Measurements from ENCODE around the gene ATP6V1G1.
A peak's percentile ranks its signal among the peaks of the same experiment; 100 is the strongest.
"Not testable (repeated sequence)": the region's sequence is repeated elsewhere in the genome, so short reads cannot be mapped to it uniquely, and the experiment has no call there.

Gene ATP6V1G1

GRCh38 chr9:114587345-114588202, at the start of gene ATP6V1G1:
ATP6V1G1 (plus strand) TSS chr9:114587769; CDS start chr9:114587839, 70 bp downstream.
- DNase-seq, result peak; percentile 99

- DNase-seq, result no peak
Measured at GRCh38 chr9:114538241-114538640, 49.3 kb upstream of the ATP6V1G1 start.

- no peak for DNase-seq
Measured at GRCh38 chr9:114539701-114540380, 47.7 kb upstream of the ATP6V1G1 start.

- no peak for DNase-seq
Measured at GRCh38 chr9:114545055-114545454, 42.5 kb upstream of the ATP6V1G1 start.

GRCh38 chr9:114546851-114547250, 40.7 kb upstream of the ATP6V1G1 start:
- no peak for DNase-seq

- no peak for DNase-seq
Measured at GRCh38 chr9:114549697-114550330, 37.8 kb upstream of the ATP6V1G1 start.

- no peak for DNase-seq
Measured at GRCh38 chr9:114551750-114552685, 35.6 kb upstream of the ATP6V1G1 start.

DNA sequence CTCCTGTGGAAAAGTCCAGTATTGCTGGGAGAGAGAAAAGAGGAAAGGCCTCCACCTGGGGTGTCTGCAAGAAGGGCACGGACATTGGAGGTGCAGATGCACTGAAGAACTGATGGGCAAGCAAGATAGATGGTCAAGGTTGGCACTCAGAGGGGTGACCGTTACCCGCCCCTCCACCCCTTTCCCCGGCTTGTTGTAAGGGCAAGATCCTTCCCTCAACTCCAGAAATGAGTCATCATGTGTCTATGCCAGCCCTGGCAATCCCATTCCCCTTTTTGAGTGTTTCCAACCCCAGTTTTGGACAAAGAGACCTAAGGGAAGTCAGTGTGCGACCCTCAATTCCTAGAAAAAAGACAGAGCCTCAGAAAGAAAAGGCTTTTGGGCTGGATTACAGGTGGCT, 34.9 kb upstream of the ATP6V1G1 start:
- DNase-seq, result no peak

DNA sequence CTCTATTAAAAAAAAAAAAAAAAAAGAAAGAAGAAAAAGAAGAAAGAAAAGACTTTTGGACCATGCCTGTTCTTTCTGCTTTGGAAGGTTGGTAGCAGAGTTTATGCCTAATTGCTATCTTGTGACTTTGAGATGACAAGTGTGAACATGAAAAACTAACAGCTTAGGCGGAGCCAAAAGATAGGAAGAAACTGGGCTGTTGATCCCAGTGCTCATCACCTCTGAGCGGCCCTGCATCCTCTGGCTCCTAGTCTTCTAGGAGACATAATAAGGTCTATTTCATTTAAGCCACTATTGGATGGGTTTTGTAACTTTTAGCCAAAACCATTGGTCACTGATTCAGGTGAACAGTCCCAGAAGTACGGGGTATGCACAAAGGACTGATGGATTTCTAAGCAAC, 34.4 kb upstream of the ATP6V1G1 start:
- DNase-seq, result no peak

GRCh38 chr9:114555696-114556095, 31.9 kb upstream of the ATP6V1G1 start:
- DNase-seq, result no peak

- no peak for DNase-seq
Measured at GRCh38 chr9:114558027-114558675, 29.4 kb upstream of the ATP6V1G1 start.

DNA sequence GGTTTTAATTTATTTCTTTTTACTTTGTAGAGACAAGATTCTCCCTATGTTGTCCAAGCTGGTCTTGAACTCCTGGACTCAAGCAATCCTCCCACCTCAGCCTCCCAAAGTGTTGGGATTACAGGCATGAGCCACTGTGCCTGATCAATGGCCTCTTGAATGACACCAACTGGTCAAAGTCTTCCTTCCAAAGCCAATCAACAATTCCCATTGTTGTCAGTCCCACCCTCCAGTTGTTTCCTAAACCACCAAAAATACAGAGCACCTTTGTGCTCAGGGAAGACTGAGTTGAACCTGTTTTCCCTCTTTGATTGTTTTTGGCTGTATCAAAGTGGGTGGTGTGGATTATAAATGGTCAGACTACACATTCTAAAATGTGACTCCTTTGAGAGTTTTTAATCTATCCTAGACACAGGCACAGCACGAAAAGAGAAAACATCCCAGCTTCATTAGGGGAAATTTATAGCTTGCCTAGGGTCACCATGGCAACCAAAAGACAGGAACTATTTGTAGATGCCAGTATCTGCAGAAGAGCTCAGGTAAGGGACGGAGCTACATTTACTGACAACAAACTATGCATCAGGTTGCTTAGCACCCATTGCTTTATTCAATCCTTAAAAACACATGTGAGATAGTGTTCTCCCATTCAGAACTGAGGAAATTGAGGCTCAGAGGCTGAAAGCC, 27.6 kb upstream of the ATP6V1G1 start:
- no peak for DNase-seq

DNA sequence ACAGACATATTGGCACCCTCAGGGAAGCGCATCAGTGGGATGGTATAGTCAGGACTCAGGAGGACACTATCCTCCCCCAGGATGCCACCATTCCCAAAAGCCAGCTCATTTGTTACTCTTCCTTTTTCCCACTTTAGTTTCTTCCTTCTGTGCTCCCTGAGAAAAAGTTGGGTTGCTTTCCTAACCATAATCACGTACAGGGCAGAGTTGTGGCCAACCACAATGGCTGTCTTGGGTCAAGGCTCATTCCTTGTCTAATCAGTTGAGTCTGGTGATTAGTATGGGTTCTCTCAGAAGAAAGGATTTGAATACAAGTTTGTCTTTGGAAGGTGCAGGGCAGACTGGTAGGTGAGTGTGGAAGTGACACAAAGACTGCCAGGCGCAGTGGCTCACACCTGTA, 26.6 kb upstream of the ATP6V1G1 start:
- no peak for DNase-seq

DNA sequence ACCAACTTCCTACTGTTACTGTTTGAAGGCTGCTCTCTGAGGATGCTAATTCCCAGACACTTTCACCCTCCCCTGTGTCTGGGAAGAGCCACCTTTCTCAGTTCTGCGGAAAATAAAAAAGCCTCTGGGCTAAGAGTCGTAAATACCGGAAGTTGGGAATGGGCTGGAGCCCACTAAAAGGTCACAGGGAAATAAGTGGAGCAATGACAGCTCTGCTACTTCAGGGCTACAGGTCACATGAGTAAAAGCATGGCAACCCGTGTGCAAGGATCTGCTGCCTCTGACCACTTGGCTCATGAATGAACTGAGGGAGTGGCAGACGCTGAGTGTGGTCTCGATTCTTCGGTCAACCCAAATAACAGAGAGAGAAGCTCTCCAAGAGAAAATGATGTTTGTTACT, 25.8 kb upstream of the ATP6V1G1 start:
- no peak for DNase-seq

DNA sequence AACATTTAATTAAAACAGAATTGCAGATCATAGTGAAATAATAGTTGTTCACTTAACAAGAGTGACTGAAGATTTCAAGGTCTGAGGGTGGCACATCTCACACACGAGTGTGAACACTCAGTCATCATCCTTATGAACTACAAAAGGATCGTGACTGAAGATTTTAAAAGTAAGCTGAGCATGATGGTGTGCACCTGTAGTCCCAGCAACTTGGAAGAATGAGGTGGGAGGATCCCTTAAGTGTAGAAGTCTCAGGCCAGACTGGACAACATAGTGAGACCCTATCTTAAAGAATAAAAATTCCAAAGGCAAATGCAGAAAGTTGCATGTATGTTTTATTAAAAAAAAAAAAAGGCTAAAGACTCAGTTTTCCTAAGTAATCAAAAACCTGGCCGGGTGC, 22.4 kb upstream of the ATP6V1G1 start:
- no peak for DNase-seq

DNA sequence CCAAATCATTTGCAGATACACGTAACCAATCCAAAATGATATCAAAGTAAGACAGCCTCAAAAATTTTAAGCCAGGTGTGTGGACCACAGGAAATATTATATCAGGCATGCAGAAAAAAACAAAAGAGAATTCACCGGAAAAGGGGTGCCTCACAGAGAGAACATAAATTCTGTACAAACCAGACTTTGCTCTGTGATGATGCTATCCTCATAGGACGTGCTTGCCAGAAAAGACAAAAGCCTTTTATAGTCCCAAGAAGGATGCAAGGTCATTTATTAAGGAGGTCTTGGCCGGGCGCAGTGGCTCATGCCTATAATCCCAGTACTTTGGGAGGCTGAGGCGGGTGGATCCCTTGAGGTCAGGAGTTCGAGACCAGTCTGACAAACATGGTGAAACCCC, 16.8 kb upstream of the ATP6V1G1 start:
- DNase-seq, result no peak

GRCh38 chr9:114571391-114571790, 16.2 kb upstream of the ATP6V1G1 start:
- DNase-seq, result no peak

DNA sequence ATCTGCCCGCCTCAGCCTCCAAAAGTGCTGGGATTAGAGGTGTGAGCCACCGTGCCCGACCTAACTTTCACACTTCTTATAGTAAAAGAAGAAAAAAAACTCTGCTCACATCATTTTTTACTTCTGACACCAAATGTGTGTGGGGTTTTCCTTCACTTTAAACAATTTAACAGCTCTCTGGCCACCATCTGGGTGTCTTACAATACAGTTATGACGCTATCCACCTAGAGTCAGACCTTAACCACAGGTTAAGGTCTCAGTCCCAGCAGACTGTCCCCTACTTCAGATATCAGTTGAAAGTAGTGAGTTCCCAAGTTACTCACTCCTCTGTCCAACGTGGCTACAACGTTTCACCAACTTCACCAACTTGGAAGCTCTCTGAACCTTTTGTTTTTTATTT, 15.4 kb upstream of the ATP6V1G1 start:
- no peak for DNase-seq

GRCh38 chr9:114574438-114574837, 13.1 kb upstream of the ATP6V1G1 start:
- DNase-seq, result peak; percentile 25

DNA sequence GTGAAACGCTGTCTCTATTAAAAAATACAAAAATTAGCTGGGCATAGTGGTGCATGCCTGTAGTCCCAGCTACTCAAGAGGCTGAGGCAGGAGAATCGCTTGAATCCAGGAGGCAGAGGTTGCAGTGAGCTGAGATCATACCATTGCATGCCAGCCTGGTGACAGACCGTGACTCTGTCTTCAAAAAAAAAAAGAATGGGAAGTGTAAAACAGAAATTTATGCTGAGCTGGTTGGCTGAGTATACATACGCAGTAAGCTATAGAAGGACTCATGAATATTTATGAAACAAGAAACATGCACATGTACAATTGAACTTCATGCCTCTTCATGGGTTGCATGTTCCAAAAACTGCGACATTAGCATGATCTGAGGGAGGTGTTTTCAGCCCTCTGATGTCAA, 10.8 kb upstream of the ATP6V1G1 start:
- not testable (repeated sequence) for DNase-seq

DNA sequence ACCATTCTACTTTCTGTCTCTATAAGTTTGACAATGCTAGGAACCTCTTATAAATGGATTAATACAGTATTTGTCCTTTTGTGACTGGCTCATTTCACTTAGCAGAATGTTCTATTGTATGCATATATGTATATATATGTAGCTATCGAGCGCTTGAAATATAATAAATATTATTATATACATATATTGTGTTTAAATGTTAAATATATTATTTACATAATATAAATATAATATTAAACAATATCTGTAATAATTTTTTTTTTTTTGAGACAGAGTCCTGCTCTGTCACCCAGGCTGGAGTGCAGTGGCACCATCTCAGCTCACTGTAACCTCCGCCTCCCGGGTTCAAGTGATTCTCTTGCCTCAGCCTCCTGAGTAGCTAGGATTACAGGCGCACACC, 9.4 kb upstream of the ATP6V1G1 start:
- DNase-seq, result not testable (repeated sequence)

All from DMS79 (cell line).